Measurements from ENCODE around the gene TSEN34.
"Not testable (repeated sequence)": the region's sequence is repeated elsewhere in the genome, so short reads cannot be mapped to it uniquely, and the experiment has no call there.

Gene TSEN34

DNA sequence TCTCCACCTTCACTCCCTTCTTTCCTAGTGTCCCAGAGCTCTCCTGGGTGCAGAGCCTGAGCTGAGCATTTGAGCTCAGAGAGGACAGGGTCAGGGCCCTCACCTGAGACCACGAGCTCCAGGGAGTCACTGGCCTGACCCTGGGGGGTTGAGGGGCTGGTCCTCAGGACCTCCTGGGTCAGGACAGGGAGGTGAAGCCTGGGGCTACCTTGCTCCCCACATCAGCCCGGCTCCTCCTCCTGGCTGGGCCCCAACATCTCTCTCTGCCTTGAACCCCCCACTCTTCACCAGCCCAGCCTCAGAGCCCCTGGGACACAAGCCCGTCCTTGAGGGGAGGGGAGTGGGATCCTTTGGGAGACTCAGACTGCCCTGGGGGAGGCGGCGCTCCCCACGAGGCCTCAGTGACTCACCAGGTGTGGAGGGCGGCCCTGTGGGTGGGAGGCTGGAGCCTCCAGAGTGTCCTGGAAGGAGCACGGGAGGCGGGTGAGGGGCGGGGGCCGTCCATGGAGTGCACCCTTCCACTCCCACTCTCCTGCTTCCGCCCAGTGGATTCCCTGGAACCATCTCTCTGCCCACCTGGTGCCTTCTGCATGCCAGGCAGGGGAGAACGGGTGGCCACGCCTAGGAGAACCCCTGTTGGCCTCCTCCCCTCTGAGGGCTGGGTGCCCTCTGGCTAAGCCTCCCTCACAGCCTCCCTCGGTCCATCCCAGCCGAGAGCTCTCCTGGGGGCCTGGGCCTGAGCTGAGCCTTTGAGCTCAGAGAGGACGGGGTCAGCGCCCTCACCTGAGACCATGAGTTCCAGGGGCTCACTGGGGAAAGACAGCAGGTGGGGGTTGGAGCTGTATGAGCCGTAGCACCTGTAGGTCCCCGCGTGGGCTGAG is 48.6 kb downstream of the TSEN34 start:
- not testable (repeated sequence) for H3K9ac ChIP-seq (ENCODE audit: low read depth, low read length); H3K36me3 ChIP-seq (ENCODE audit: control insufficient read depth, insufficient read depth, low read length); H3K9me3 ChIP-seq (ENCODE audit: control insufficient read depth, insufficient read depth, low read length); H3K27me3 ChIP-seq (ENCODE audit: control insufficient read depth, insufficient read depth, low read length); H3K4me1 ChIP-seq (ENCODE audit: control insufficient read depth, insufficient read depth, low read length); H3K4me3 ChIP-seq (ENCODE audit: low read depth, low read length)

DNA sequence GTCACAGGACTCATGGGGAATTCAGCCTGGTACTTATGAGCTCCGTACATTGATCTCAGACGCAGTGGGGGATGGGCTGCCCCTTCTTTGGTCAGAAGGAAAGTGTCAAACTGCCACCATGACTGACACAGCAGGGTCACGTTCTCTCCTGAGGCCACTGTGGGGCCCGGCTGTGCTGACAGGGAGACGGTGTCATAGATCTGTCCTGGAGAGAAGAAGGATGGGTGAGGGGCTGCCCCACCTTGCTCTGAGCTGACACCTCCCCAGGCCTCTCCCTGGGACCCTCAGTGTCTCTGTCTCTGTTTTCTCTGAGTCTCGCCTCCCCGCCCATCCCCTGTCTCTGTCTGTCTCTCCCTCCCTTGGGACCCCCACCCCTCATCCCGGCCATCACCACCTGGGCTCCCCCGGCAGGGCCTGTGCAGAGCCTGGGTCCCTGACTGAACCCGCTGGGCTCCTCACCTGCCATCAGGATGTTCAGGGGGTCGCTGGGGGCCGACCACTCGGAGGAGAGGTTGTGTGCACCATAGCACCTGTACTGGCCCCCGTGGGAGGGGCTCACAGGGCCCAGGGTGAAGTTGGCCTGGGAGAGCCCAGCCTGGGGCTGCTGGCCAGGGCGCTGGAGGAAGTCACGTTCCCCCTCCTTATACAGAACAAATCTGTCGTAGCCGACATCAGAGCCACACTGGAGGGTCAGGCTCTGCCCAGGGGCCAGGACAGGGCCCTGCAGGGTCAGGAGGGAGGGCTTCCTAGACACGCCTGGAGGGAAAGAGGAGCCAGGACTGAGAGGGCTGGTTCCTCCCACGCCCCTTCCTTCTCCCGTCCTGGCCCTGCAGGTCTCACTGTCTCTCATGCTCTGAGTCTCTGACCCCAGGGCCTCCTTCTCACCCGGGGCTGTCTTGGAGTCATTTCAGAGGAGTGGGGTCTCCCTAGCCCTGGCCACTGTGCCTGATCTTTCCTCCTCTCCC is 49.5 kb downstream of the TSEN34 start:
- H3K4me3 ChIP-seq (ENCODE audit: low read depth, low read length); H3K27me3 ChIP-seq (ENCODE audit: control insufficient read depth, insufficient read depth, low read length); H3K4me1 ChIP-seq (ENCODE audit: control insufficient read depth, insufficient read depth, low read length); H3K9me3 ChIP-seq (ENCODE audit: control insufficient read depth, insufficient read depth, low read length); H3K9ac ChIP-seq (ENCODE audit: low read depth, low read length); H3K36me3 ChIP-seq (ENCODE audit: control insufficient read depth, insufficient read depth, low read length): not testable (repeated sequence)

DNA sequence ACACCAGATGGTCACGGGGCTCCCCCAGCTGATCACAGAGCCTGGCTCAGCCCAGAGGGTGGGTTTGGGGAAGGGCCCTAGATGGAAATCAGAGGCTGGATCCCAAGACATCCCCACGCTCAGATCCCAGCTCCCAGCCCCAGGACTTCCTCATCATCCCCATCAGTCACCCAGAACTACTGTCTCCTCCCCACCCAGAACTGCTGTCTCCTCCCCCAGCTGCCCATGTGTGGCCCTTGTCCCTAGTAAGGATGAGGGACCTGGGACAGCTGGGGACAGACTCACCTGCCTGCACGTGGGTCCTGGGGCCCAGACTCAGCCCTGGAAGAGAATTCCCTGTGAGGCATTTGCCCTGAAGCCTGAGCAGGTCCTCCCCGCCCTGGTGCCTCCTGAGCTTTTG is 51.1 kb downstream of the TSEN34 start:
- not testable (repeated sequence) for H3K36me3 ChIP-seq (ENCODE audit: control insufficient read depth, insufficient read depth, low read length); H3K4me1 ChIP-seq (ENCODE audit: control insufficient read depth, insufficient read depth, low read length); H3K27me3 ChIP-seq (ENCODE audit: control insufficient read depth, insufficient read depth, low read length); H3K4me3 ChIP-seq (ENCODE audit: low read depth, low read length); H3K9ac ChIP-seq (ENCODE audit: low read depth, low read length); H3K9me3 ChIP-seq (ENCODE audit: control insufficient read depth, insufficient read depth, low read length)

DNA sequence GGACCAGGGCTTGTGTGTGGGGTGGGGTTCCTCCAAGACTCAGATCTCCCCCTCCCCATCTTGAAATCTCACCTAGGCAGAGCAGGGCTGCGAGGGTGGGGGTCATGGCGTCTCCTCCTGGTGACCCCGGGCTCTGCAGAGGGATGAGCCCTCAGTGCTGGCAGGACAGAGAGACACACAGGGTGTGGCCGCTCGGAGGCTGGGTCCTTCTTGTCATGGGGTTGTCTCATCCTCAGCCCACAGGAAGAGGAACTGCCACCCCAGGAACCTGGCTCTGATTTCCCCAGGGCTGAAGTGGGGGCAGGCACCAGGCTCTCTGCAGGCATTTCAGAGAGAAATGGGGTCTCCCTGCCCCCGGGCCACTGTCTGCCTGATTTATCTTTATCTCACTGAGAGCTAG is 51.5 kb downstream of the TSEN34 start, which contains the start of gene LILRA6:
Gene LILRA6, minus strand, starts transcription at position 145 of the 400 bp plus-strand sequence.
- not testable (repeated sequence) for H3K36me3 ChIP-seq (ENCODE audit: control insufficient read depth, insufficient read depth, low read length); H3K9me3 ChIP-seq (ENCODE audit: control insufficient read depth, insufficient read depth, low read length); H3K4me3 ChIP-seq (ENCODE audit: low read depth, low read length); H3K27me3 ChIP-seq (ENCODE audit: control insufficient read depth, insufficient read depth, low read length); H3K9ac ChIP-seq (ENCODE audit: low read depth, low read length); H3K4me1 ChIP-seq (ENCODE audit: control insufficient read depth, insufficient read depth, low read length)

DNA sequence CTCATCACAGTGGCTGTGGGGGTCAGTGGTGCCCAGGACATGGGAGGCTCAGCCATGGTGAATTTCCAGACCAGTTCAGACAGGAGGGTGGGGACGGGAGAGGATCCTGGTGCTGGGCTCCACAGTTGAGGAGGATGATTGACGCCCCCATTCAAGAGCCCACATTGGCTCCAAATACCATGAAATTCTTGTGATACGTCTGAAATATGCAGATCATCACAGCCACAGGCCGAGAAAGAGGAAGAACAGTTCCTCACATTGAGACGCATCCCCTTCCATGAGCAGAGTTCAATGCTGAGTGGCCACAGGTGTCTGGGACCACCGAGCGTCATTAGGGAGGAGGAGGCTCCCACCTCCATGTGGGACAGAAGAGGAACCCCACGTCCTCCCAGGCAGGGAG is 52.7 kb downstream of the TSEN34 start:
- not testable (repeated sequence) for H3K36me3 ChIP-seq (ENCODE audit: control insufficient read depth, insufficient read depth, low read length); H3K9ac ChIP-seq (ENCODE audit: low read depth, low read length); H3K9me3 ChIP-seq (ENCODE audit: control insufficient read depth, insufficient read depth, low read length); H3K4me1 ChIP-seq (ENCODE audit: control insufficient read depth, insufficient read depth, low read length); H3K4me3 ChIP-seq (ENCODE audit: low read depth, low read length); H3K27me3 ChIP-seq (ENCODE audit: control insufficient read depth, insufficient read depth, low read length)
